ENCODE measurements around the gene KRT4. TPM values are rescaled to one million over a fixed set of nuclear protein-coding genes. Genes with fewer than 3 reads are reported as not detected.
"Not testable (repeated sequence)": the region's sequence is repeated elsewhere in the genome, so short reads cannot be mapped to it uniquely, and the experiment has no call there.

The KRT4 gene
- total RNA-seq, 6 experiments from 2014 or later = 0.18 to 0.31 (median 0.30) TPM; not detected in 2

GRCh38 chr12:52856787-52857186 lies 42.9 kb upstream of the KRT4 start:
- Mint-ChIP-seq H3K27me3 (ENCODE audit: insufficient read depth) (peaks cover 31% of the 10 kb centered on the region), H3K36me3 (ENCODE audit: low read depth) (no peaks in the 10 kb centered on the region), H3K27ac (no peak overlapping the region), H3K9me3 (no peaks in the 10 kb centered on the region), H3K4me3 (no peak overlapping the region), H3K4me1 (ENCODE audit: low read depth) (peaks cover 13% of the 10 kb centered on the region)
- DNase-seq = no peak
- TF ChIP-seq CTCF (IDR thresholded peaks at IDR 0.05) = no peak

GRCh38 chr12:52856077-52856476 lies 42.2 kb upstream of the KRT4 start:
- not testable (repeated sequence) for H3K4me3 Mint-ChIP-seq; H3K27ac Mint-ChIP-seq; H3K9me3 Mint-ChIP-seq; DNase-seq; H3K36me3 Mint-ChIP-seq (ENCODE audit: low read depth)
- peaks cover 13% of the 10 kb centered on the region for H3K4me1 Mint-ChIP-seq (ENCODE audit: low read depth)
- H3K27me3 Mint-ChIP-seq (ENCODE audit: insufficient read depth) = peaks cover 38% of the 10 kb centered on the region

- TF ChIP-seq CTCF (IDR thresholded peaks at IDR 0.05) = no peak
- no peak overlapping the region for H3K4me3 Mint-ChIP-seq
- H3K27ac Mint-ChIP-seq = no peak overlapping the region
- DNase-seq = no peak
- H3K27me3 Mint-ChIP-seq (ENCODE audit: insufficient read depth) = peaks cover 54% of the 10 kb centered on the region
- no peaks in the 10 kb centered on the region for H3K9me3 Mint-ChIP-seq
- H3K36me3 Mint-ChIP-seq (ENCODE audit: low read depth) = no peaks in the 10 kb centered on the region
- no peaks in the 10 kb centered on the region for H3K4me1 Mint-ChIP-seq (ENCODE audit: low read depth)
Measured at GRCh38 chr12:52851787-52852186, 37.9 kb upstream of the KRT4 start.

GRCh38 chr12:52850681-52851080 lies 36.8 kb upstream of the KRT4 start:
- H3K4me3 Mint-ChIP-seq = no peak overlapping the region
- H3K4me1 Mint-ChIP-seq (ENCODE audit: low read depth) = no peaks in the 10 kb centered on the region
- DNase-seq = no peak
- H3K27me3 Mint-ChIP-seq (ENCODE audit: insufficient read depth) = peaks cover 59% of the 10 kb centered on the region
- H3K36me3 Mint-ChIP-seq (ENCODE audit: low read depth) = no peaks in the 10 kb centered on the region
- TF ChIP-seq CTCF (IDR thresholded peaks at IDR 0.05) = no peak
- H3K27ac Mint-ChIP-seq = no peak overlapping the region
- H3K9me3 Mint-ChIP-seq = no peaks in the 10 kb centered on the region

GRCh38 chr12:52849511-52849910 lies 35.6 kb upstream of the KRT4 start:
- peaks cover 57% of the 10 kb centered on the region for H3K27me3 Mint-ChIP-seq (ENCODE audit: insufficient read depth)
- no peak for TF ChIP-seq CTCF (IDR thresholded peaks at IDR 0.05)
- H3K36me3 Mint-ChIP-seq (ENCODE audit: low read depth) = no peaks in the 10 kb centered on the region
- no peaks in the 10 kb centered on the region for H3K9me3 Mint-ChIP-seq
- H3K4me3 Mint-ChIP-seq = no peak overlapping the region
- no peak for DNase-seq
- no peaks in the 10 kb centered on the region for H3K4me1 Mint-ChIP-seq (ENCODE audit: low read depth)
- H3K27ac Mint-ChIP-seq = no peak overlapping the region

GRCh38 chr12:52848661-52849255 lies 34.8 kb upstream of the KRT4 start, which contains the start of gene KRT78:
Gene KRT78 (minus strand): TSS chr12:52848994. CDS start chr12:52848930, 64 bp downstream.
- Mint-ChIP-seq H3K27me3 (ENCODE audit: insufficient read depth) (peaks cover 50% of the 10 kb centered on the region), H3K4me1 (ENCODE audit: low read depth) (no peaks in the 10 kb centered on the region), H3K9me3 (no peaks in the 10 kb centered on the region), H3K36me3 (ENCODE audit: low read depth) (no peaks in the 10 kb centered on the region), H3K27ac (no peak within 1 kb of the TSS), H3K4me3 (no peak within 1 kb of the TSS)
- no peak for DNase-seq
- TF ChIP-seq CTCF (IDR thresholded peaks at IDR 0.05) = no peak

Data from HFFc6 (cell line).